Measurements from ENCODE around the gene SAMD4B.
"Not testable (repeated sequence)": the region's sequence is repeated elsewhere in the genome, so short reads cannot be mapped to it uniquely, and the experiment has no call there.

DNA sequence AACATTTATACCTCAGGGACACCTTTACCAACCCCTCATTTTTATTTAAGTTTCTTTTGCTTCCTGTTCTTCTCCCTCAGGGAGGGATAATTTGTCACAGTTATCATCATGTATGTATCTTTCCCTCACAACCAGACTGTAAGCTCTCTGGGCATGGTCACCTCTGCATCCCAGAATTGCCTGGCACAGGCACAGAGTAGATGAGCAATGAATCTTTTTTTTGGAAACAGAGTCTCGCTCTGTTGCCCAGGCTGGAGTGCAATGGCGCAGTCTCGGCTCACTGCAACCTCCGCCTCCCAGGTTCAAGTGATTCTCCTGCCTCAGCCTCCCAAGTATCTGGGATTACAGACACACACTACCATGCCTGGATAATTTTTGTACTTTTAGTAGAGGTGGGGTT is 37.1 kb downstream of the SAMD4B start:
- not testable (repeated sequence) for TF ChIP-seq CTCF, POLR2A (IDR thresholded peaks at IDR 0.05)

All from stomach (tissue), 4 donors.